HL-60 (cell line): Measurements from ENCODE around the gene DENND1C.
A peak's percentile ranks its signal among the peaks of the same experiment; 100 is the strongest.

Experiments used
- DNase-seq, 2 experiments: peaks; one replicate each; pipeline ENCODE4 v3.0.0-alpha.2; 2010 to 2020; ENCODE audit warnings: low read depth in 1 of 2, low spot score in 1 of 2
- H3K27ac ChIP-seq: fragments of 250-450 bp; sonication (Bioruptor Pico); replicated peaks from 2 replicates; pipeline ENCODE4 v1.5.1; 2020; ENCODE audit warnings: mild to moderate bottlenecking, moderate library complexity
- H3K27me3 ChIP-seq: fragments of 250-450 bp; sonication (Bioruptor Pico); 2 replicates; pipeline ENCODE4 v1.5.1; 2021; ENCODE audit warnings: mild to moderate bottlenecking, moderate library complexity; ENCODE audit not compliant: insufficient read depth, poor library complexity, severe bottlenecking
- H3K4me3 ChIP-seq: replicated peaks from 2 replicates; pipeline ENCODE4 v1.5.1; 2011; ENCODE audit warnings: mild to moderate bottlenecking, control low read depth, low read length; ENCODE audit not compliant: insufficient read depth
- GABPA ChIP-seq: IDR thresholded peaks from 2 replicates; pipeline ENCODE4 v1.6.1; 2012; ENCODE audit warnings: low read depth
- POLR2AphosphoS5 ChIP-seq: IDR thresholded peaks from 2 replicates; pipeline ENCODE4 v1.6.1; 2012; ENCODE audit warnings: low read depth
- SPI1 ChIP-seq: IDR thresholded peaks from 2 replicates; pipeline ENCODE4 v1.6.1; 2012; ENCODE audit warnings: low read depth, mild to moderate bottlenecking, borderline replicate concordance
- TF ChIP-seq, protein P1 (sequence below): IDR thresholded peaks from one replicate; pipeline ENCODE4 v1.5.1; 2011; ENCODE audit warnings: low read length, control low read depth, inconsistent platforms; ENCODE audit not compliant: insufficient read depth
- TF ChIP-seq, protein P2 (sequence below): IDR thresholded peaks from 2 replicates; pipeline ENCODE4 v1.6.1; 2012; ENCODE audit warnings: low read depth; ENCODE audit not compliant: insufficient replicate concordance

DENND1C gene

DNA sequence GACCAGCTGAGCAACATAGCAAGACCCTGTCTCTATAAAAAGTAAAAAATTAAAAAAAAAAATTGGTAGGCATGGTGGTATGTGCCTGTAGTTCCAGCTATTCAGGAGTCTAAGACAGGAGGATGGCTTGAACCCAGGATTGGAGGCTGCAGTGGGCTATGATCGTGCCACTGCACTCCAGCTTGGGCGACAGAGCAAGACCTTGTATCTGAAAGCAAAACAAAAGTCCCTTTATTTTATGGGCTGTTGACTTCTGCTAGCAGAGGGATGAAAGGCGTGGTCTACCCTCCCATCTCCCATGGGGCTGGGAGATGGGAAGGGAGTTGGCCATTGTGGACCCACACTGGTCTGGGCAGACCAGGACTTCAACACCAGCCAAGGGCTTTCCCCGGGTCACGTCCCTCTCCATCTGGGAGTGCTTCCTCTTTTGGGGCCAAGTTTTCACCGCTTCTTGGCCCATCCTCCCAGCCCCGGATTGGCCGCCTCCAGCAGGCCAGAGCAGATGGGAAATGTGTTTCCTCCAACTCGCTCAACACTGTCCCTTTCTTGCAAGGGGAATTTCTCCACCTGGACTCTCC, 47.0 kb upstream of the DENND1C start:
- H3K27me3 ChIP-seq = no peaks in the 10 kb centered on the region
- peak in 1 of 2 experiments; percentile 86 for DNase-seq
- H3K27ac ChIP-seq = peak overlapping the region; percentile 13; the same call in 1 of the 2 replicates
- TF ChIP-seq POLR2AphosphoS5 (peak; percentile 69), SPI1 (peak; percentile 73; the same call in 1 of the 2 replicates), GABPA (no peak)
- TF ChIP-seq, protein P1, sequence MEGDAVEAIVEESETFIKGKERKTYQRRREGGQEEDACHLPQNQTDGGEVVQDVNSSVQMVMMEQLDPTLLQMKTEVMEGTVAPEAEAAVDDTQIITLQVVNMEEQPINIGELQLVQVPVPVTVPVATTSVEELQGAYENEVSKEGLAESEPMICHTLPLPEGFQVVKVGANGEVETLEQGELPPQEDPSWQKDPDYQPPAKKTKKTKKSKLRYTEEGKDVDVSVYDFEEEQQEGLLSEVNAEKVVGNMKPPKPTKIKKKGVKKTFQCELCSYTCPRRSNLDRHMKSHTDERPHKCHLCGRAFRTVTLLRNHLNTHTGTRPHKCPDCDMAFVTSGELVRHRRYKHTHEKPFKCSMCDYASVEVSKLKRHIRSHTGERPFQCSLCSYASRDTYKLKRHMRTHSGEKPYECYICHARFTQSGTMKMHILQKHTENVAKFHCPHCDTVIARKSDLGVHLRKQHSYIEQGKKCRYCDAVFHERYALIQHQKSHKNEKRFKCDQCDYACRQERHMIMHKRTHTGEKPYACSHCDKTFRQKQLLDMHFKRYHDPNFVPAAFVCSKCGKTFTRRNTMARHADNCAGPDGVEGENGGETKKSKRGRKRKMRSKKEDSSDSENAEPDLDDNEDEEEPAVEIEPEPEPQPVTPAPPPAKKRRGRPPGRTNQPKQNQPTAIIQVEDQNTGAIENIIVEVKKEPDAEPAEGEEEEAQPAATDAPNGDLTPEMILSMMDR = no peak
- TF ChIP-seq, protein P2, sequence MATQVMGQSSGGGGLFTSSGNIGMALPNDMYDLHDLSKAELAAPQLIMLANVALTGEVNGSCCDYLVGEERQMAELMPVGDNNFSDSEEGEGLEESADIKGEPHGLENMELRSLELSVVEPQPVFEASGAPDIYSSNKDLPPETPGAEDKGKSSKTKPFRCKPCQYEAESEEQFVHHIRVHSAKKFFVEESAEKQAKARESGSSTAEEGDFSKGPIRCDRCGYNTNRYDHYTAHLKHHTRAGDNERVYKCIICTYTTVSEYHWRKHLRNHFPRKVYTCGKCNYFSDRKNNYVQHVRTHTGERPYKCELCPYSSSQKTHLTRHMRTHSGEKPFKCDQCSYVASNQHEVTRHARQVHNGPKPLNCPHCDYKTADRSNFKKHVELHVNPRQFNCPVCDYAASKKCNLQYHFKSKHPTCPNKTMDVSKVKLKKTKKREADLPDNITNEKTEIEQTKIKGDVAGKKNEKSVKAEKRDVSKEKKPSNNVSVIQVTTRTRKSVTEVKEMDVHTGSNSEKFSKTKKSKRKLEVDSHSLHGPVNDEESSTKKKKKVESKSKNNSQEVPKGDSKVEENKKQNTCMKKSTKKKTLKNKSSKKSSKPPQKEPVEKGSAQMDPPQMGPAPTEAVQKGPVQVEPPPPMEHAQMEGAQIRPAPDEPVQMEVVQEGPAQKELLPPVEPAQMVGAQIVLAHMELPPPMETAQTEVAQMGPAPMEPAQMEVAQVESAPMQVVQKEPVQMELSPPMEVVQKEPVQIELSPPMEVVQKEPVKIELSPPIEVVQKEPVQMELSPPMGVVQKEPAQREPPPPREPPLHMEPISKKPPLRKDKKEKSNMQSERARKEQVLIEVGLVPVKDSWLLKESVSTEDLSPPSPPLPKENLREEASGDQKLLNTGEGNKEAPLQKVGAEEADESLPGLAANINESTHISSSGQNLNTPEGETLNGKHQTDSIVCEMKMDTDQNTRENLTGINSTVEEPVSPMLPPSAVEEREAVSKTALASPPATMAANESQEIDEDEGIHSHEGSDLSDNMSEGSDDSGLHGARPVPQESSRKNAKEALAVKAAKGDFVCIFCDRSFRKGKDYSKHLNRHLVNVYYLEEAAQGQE = no peak
- H3K4me3 ChIP-seq = no peak overlapping the region

DNA sequence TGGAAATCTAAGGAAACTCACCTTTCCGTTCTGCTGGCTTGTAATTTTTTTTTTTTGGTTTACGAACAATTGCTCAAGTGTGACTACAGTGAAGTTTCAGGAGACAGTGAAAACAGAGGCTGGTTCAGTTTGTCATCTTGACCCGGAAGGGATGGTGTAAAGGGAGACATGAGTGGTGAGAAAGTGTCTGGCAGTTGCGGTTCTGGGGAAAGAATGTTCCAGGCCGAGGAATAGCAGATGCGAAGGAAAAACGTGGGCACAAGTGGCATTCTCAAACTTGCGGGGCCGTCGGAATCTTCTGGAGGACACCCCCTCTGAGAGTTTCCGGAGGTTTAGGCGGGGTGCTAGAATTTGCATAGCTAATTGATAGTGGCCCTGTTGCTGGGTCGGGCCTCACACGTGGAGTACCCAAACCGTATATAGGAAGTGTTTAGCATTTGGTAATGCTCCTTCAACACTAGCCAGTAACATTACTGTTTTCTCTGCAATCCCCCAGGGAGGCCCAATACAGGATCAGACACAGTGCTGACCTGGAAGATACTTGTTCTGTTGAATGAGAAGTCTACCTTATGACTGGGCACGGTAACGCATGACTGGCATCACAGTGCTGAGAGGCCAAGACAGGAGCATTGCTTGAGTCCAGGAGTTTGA, 46.4 kb upstream of the DENND1C start:
- no peak overlapping the region for H3K4me3 ChIP-seq
- peak in 1 of 2 experiments; percentile 29 for DNase-seq
- no peak for TF ChIP-seq GABPA
- TF ChIP-seq SPI1 = no peak
- TF ChIP-seq, protein P2 = no peak
- TF ChIP-seq, protein P1 = no peak
- TF ChIP-seq POLR2AphosphoS5 = no peak
- H3K27me3 ChIP-seq = no peaks in the 10 kb centered on the region
- peak overlapping the region; percentile 13; the same call in 1 of the 2 replicates for H3K27ac ChIP-seq

DNA sequence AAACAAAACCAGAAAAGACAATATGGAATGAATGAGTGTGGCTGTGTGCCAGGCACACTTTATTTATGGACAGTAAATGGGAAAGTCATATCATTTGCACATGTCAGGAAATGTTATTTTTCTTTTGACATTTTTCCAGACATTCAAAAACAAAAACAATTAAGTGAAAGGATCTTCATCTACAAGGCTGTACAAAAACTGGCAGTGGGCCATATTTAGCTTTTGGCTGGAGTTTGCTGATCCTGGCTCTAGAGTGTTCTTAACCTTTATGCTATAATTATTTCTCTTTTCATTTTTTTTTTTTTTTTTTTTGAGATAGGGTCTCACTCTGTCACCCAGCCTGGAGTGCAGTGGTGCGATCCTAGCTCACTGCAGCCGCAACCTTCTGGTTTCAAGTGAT, 42.7 kb upstream of the DENND1C start:
- no peak overlapping the region for H3K4me3 ChIP-seq
- DNase-seq = no peak
- no peaks in the 10 kb centered on the region for H3K27me3 ChIP-seq
- H3K27ac ChIP-seq = no peak overlapping the region
- TF ChIP-seq, protein P2 = no peak
- no peak for TF ChIP-seq POLR2AphosphoS5
- TF ChIP-seq GABPA = no peak
- TF ChIP-seq, protein P1 = no peak
- TF ChIP-seq SPI1 = no peak
